HG03521 (cell line): ENCODE results near the gene PLCB2.

ENCODE experiments used
- ATAC-seq: cut with Tn5 transposase; IDR thresholded peaks from one replicate; pipeline ENCODE4 v1.9.1; 2021; ENCODE audit warnings: mild to moderate bottlenecking, moderate library complexity; ENCODE audit not compliant: unreplicated experiment

Gene PLCB2, protein sequence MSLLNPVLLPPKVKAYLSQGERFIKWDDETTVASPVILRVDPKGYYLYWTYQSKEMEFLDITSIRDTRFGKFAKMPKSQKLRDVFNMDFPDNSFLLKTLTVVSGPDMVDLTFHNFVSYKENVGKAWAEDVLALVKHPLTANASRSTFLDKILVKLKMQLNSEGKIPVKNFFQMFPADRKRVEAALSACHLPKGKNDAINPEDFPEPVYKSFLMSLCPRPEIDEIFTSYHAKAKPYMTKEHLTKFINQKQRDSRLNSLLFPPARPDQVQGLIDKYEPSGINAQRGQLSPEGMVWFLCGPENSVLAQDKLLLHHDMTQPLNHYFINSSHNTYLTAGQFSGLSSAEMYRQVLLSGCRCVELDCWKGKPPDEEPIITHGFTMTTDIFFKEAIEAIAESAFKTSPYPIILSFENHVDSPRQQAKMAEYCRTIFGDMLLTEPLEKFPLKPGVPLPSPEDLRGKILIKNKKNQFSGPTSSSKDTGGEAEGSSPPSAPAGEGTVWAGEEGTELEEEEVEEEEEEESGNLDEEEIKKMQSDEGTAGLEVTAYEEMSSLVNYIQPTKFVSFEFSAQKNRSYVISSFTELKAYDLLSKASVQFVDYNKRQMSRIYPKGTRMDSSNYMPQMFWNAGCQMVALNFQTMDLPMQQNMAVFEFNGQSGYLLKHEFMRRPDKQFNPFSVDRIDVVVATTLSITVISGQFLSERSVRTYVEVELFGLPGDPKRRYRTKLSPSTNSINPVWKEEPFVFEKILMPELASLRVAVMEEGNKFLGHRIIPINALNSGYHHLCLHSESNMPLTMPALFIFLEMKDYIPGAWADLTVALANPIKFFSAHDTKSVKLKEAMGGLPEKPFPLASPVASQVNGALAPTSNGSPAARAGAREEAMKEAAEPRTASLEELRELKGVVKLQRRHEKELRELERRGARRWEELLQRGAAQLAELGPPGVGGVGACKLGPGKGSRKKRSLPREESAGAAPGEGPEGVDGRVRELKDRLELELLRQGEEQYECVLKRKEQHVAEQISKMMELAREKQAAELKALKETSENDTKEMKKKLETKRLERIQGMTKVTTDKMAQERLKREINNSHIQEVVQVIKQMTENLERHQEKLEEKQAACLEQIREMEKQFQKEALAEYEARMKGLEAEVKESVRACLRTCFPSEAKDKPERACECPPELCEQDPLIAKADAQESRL

DNA sequence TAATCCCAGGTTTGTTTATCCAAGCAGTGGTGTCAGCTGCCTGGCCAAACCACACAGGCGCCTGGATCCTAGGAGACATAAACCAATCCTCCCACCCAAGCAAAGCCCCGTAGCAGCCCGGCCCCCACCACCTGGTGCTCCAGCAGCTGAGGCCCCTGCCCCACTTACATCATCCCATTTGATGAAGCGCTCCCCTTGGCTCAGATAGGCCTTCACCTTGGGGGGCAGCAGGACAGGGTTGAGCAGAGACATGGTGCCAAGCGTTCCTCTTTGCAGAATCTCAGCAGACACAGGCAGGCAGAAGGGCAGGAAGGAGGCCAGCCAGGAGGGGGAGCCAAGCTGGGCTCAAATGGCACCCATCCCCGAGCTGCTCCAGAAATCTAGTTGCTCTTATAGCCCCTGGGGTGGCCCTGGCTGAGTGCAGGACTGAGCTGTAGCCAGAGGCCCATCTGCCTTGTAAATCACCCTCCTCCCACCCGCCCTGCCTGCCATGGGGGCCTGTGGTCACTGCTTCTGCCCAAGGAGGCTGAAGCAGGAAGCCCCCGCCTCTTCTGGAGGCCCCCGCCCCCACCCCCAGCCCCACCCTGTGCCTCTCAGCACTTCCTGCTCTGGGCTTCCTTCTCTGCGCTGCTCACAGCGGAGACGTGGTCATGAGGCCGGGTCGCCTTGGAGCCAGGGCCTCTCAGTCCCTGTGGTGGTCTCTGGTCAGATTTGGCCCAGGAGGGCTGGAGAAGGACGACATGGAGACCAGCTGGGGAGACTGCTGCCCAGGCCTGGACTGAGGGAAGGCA, at the start of gene PLCB2:
Gene PLCB2, minus strand, starts transcription at position 515 of the 791 bp plus-strand sequence. Its CDS starts 263 bp downstream, at position 252.
- peak; percentile 51 for ATAC-seq

DNA sequence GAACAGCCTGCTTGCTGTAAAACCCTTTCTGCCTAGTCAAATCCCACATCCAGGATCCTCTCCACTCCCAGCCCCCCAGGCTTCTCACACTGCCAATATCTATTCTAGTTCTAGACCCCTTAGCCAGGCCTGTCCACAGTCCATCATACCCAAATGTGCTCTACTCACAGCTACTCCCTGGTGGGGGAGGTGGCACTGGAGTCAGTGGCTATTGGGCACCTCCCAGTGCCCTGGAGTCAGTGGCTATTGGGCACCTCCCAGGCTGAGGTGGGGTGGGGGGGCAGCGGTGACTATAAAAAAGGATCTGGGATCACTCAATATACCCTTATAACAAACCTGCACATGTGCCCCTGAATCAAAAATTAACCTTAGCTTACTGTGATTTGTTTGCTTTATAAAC, 49.5 kb upstream of the PLCB2 start:
- ATAC-seq = no peak

DNA sequence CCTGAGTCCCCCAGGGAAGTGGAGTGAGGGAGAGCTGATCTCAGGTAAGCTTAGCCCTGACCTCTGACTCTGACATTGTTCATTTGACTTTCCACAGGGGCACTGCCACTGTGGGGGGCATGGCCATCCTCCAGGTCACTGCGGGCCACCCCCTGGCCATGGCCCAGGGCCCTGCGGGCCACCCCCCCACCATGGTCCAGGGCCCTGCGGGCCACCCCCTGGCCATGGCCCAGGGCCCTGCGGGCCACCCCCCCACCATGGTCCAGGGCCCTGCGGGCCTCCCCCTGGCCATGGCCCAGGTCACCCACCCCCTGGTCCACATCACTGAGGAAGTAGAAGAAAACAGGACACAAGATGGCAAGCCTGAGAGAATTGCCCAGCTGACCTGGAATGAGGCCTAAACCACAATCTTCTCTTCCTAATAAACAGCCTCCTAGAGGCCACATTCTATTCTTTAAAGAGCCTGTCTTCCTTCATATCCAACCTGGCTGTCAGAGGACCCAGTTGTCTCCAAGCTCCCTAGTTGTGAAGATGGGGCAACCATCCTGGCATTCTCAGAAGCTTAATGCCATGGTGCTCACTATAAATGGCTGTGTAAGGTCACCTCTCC, 48.3 kb upstream of the PLCB2 start:
- no peak for ATAC-seq

DNA sequence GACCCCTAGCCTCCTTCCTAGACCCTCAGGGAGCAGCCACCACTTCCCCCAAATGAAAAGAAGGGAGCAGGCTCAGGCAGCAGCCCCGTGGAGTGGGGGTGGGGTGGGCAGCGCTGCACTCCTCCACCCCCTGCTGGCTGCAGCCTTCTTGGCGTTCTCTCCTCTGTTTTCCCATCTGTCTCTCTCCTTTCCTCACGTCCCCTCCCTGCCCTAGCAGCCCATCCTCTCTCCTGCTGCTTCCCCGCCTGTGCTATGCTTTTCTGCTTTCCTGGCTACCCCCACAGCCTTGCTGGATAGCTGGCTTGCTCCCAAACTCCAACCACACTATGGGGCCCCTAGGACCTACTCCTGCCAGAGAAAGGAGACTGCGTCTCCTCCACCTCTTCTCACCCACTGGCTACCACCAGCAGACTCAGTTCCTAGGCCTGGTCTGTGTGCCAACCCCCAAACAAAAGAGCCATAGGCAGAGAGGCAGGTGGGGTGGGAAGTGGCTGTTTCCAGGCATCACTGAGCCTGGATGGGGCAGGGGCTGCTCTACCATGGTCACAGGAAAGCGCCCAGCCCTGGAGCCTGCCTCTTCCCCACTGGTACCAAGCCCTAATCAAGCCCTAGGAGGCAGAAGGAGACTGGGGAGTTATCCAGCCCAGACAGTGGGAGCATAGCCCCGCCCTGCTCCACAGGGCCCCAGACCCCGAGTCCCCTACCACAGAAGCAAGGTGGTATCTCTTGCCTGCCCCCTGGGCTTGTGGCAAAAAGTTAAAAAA, 46.9 kb upstream of the PLCB2 start:
- no peak for ATAC-seq

DNA sequence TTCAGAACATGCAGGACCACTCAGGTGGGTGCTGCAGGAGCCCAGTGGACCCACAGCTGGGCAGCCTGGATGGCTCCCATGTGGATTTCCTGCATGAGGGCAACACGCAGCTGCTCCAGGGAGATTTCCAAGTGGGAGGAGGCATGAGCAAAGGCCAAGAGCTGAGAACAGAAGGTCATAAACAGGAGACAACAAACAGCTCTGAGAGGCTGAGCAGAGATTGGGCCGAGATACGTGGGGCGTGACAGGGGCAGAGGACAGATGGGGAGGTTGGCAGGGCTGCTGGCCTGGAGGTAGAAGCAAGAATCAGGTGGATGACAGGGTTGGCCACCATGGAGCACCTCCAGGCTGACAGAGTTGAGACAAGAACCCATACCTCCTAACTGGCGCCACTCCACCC, 46.0 kb upstream of the PLCB2 start:
- ATAC-seq = no peak

DNA sequence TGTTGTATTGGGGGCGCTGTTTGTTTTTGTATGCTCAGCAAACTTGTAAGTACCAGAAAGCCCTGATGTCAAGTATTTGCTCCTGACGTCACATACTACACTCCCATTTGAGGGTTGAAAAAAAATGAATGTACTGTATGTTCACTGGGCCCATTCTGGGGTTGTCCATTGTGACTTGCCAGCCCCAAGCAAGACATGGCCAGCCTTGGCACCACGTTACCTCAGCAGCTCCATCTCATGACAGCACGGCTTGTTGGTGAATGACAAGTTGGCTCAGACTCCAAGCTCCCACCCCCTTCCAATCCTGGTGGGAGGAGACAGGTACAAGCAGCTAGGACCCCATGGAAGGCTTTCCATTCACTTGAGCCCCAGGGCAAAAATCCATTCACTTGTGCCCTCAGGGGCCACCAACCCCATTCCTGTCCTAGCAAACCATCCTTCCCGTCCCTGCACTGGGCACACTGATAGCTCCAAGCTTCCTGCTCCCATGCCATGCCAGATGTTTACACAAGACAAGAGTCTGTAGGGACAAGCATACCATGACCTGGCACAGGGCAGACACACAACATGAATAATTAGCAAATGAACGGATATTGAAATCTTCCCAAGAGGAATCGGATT, 44.7 kb upstream of the PLCB2 start:
- ATAC-seq = no peak

DNA sequence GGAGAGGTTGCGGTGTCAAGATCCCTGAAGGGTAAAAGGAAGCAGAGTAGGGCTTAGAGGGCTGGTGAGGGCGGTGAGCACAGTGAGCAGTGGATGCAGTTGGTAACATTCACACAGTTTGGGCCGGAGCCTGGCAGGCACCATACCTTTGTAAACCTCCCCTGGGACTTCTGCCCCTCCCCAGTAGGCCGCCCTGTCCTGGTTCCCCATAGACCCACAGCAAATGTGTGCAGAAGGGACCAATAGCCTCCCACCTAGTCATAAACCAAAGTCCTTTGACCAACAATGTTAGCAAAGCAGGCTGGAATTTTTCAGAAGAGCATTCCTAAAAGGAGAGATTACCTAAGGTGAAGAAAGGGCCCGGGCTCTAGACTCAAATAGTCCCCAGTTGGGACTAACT, 41.4 kb upstream of the PLCB2 start:
- no peak for ATAC-seq

DNA sequence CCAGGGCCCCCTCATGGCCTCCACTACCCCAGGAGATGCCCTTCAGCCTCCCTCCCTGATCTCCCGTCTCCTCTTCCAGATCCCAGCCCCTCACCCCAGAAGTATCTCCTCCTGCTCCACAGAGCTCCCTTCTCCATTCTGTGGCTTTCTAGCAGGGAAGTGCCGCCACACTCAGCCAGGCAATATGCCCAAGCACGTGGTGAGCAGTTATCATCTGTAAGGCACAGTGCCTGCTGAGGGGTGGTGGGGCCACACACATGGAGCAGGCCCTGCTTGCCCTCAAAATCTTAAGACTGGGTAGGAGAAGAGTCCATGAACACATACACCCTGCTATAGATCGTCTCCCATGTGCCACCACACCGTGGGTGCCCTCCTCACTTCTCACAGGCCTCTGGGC, 40.7 kb upstream of the PLCB2 start:
- ATAC-seq = no peak

DNA sequence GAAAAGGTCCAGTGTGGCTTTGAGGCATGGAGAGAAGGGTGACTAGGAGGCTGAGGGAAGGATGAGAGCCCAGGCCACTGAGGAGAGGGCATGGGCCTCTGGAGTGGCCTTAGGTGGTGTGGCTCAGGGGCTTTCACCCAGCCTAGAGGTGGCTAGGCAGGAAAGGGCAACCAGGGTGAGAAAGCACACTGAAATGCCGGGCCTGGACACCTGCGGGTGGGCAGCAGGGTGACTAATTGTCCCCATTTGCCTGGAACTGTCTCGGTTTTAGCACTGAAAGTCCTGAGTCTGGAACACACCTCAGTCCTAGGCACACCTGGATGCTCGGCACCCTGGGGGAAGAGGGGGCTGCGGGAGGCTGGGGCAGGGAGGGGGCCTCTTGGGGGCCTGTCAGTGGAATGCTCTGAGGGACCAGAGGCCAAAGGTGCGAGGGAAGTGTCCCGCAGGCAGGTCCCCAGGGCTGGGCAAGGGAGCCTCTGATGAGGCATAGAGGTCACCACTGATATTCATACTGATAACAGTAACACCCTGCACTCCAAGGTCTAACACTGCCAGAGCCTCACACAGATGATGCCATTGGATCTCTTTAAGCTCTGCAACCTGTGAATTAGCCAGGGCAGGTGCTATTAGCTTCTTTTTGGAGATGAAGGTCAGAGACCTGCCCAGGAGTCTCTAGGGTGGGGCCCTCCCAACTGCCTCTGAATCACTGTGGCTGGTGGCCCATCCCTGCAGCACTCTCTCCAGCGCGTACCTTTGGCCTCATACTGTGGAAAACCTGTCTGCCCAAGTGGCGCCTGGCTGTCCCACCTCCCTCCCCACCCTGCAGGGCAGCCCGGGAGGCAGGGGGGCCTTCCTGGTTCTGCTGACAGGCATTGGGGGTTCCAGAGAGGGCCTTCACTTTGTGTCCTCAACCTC, 40.1 kb upstream of the PLCB2 start:
- ATAC-seq = no peak

DNA sequence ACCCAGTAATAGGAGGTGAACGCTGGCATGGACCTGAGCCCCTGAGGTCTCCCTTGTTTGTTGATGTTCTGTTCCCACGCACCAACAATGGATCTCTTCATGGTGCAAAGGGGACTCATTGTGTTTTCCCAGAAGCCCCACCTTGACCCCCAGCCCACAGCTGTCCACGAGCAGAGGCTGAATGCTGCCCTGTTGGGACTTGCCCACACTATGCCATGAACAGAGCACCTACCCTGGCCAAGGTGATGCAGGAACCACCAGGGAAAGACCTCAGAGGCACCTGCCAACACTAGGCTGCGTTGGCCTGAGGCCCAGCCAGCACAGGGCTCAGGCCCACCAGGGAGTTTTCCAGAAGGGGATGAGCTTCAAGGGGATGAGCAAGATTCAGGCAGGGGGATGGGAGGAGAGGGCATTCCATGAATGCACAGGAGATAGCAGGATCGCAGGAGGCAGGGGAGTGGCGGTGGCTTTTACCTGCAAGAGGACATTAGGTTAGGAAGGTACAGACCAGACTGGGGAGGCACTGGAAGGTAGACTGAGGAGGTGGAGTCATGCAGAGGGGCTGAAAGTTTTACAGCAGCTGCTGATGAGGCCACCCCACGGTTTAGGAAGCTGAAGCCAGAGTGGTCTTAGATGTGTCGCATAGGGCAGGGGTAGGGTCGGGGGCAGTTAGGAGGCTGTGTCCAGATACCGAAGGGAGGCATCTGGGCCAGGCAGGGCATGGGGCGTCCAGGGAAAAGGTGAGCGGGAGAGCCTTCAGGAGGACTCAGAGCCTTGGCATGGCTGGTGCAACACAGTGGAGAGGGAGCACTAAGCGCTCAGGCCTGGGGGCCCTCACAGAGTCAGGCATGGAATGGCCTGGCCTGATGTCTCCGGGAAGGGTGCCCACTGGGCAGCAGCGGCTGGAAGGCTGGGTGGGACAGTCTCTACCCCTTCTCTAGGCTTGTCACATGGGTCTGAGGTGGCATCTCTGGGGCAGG, 39.1 kb upstream of the PLCB2 start:
- ATAC-seq = no peak

DNA sequence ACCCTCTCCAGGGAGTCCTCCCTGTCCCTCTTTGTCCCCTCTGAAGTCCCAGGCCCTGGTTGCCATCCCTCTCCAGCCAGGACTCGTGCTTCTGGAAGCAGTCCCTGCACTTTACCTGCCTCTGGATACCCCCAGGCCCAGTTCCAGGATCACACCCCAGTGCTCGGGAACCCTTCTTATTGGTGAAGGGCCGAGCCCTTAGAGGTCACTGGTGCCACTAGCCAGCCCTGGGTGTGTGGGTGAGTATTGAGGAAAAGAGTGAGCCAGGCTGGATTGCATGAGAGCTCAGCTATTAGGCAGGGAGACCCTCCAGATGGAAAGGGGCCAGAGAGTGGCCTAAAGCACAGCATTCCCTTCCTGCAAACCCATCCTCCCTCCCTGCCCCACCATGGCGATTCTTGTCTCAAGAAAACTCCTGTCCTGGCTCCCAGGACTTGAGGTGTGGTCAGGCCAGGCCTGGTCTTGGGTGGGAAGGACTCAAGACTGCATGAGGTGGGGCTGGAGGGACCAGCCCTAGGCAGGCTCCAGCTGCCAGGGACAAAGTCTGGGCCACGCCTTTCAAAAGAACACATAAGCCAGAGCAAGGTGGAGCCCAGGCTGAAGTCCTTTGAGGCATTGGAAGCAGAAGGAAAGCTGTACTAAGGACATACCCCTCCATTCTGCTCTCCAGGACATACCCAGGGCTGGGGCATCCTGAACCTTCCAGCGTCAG, 38.3 kb upstream of the PLCB2 start:
- ATAC-seq = no peak

DNA sequence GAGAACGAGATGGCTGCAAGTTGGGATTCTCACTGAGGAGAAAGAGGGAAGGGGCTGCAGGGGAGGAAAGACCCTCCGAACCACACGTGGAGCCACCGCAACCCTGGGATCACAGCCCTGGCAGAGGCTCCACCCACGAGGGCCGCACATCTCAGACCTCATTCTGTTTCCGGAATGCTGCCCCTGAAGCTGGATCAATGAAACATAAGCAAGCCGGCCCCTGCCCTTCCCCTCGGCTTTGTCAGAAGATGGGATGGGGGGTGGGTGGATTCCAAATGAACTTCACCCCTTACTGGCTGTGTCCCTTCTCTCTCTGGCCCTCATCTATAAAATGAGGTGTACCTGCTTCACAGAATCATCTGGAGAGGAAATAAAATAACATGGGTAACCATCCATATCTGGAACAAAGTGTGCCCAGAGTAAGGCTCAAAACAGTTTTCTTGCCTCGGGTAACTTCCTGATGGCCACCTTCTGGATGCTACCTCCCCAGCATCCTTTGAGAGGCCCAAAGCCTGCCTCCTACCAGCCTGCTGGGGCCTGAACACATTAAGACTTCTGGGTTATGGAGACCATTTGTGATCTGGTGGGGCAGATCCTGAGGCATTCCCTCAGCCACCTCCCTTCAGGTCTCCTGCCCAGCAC, 37.6 kb upstream of the PLCB2 start:
- ATAC-seq = no peak

DNA sequence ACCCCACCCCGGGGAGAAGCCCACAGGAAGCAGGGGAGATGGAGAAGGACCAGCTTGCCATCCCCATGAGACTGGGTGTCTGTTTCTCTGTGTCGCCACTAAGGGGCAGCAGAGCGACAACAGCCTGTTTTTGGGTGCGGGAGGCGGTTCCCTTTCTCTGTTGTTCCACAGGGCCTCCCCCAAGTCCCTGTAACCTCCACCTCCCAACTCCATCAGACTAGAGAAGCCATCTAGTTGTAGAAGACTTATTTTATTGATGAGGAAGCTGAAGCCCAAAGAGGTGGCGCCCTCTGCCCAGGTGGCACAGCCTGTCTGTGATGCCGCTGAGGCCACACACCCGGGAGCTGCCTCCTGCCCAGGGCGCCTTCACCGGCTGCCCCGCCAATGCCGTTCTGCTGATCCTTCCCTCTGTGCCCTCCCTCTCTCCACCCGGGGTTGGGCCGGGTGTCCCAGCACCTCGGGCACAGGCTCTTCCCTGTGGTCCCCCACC, 36.9 kb upstream of the PLCB2 start:
- no peak for ATAC-seq

DNA sequence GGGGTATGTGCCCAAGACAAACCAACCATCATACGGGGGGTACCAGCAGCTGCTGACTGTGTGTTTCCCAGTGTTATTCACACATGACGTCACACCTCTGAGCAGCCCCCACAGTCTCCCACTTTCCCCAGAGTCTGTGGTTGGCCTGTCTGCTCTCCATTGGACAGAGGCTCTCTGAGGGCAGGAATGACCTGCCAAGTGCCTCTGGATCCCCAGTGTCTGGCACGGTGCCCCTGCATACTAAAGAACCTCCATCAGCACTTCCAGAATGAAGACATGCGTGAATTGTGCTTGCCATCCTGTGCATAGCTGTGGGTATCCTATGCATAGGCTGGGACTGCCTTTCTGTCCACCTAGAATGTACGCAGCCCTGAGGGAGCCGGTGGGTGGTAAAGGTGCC, 36.5 kb upstream of the PLCB2 start:
- no peak for ATAC-seq

DNA sequence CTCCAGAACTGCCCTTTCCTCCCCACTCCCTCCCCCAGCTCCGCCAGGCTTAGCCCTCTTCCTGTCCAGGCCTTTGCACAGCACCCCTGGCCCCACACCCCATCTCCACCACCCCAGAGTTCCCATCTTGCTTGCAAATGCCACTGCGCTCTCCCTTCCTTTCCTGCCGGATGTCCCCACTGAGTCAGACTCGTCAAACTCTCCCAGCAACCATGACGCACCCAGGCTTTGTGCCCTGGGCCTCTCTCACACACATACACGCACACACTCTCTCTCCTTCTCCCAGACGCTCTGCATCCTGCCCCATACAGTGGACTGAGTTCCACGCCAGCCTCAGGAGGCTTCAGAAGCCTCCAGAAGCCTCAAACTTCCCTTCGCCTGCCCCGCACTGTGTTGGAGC, 35.8 kb upstream of the PLCB2 start:
- ATAC-seq = no peak
